ENCODE measurements around the gene ATP5F1D. TPM values are rescaled to one million over a fixed set of nuclear protein-coding genes. Genes with fewer than 3 reads are reported as not detected.

Gene ATP5F1D
- total RNA-seq, 2 experiments from 2014 or later: 175 to 177 TPM

GRCh38 chr19:1235625-1236538 lies 5.7 kb upstream of the ATP5F1D start:
- no peak for DNase-seq
- Mint-ChIP-seq H3K9me3 (no peaks in the 10 kb centered on the region), H3K4me3 (peak overlapping the region; percentile 25), H3K36me3 (no peaks in the 10 kb centered on the region), H3K27me3 (peaks cover 6% of the 10 kb centered on the region), H3K27ac (no peak overlapping the region), H3K4me1 (peaks cover 13% of the 10 kb centered on the region)

GRCh38 chr19:1236576-1236975 lies 5.0 kb upstream of the ATP5F1D start:
- no peak overlapping the region for H3K27ac Mint-ChIP-seq
- H3K9me3 Mint-ChIP-seq: no peaks in the 10 kb centered on the region
- peaks cover 19% of the 10 kb centered on the region for H3K4me1 Mint-ChIP-seq
- peaks cover 6% of the 10 kb centered on the region for H3K27me3 Mint-ChIP-seq
- no peaks in the 10 kb centered on the region for H3K36me3 Mint-ChIP-seq
- H3K4me3 Mint-ChIP-seq: peak overlapping the region; percentile 25
- DNase-seq: no peak

- H3K4me3 Mint-ChIP-seq: peak overlapping the region; percentile 37
- peaks cover 6% of the 10 kb centered on the region for H3K27me3 Mint-ChIP-seq
- no peak overlapping the region for H3K27ac Mint-ChIP-seq
- no peak for DNase-seq
- H3K4me1 Mint-ChIP-seq: peaks cover 19% of the 10 kb centered on the region
- no peaks in the 10 kb centered on the region for H3K9me3 Mint-ChIP-seq
- H3K36me3 Mint-ChIP-seq: no peaks in the 10 kb centered on the region
These were observed 4.4 kb upstream of the ATP5F1D start for GRCh38 chr19:1237027-1237659.

DNA sequence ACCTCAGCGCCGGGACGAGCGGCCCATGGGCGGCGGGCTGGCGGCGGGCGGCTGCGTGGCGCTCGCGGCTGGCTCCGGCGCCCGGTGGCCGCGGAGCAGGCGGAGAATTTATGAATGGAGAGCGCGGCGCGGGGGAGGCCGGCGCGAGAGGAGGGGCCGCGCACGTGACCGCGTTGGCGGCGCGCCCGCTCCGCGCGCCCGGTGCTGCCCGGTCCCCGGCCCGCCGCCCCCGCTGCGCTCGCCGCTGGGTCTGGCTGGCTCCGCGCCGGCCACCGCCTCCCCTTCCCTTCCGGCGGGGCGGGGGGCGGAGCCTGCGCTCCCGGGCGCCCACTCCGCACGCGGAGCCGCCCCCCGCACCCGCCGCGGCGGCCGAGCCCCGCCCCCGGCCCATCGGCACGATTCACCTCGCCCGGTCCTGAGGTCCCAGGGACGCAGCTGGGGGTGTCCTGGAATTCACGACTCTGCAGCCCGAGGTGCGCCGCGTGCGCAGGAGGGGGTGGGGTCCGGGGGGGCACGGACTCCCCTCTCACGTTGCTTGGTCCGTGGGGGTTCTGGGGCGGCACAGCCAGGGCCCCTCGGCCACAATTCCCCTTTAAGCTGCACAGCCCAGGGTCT lies 3.7 kb upstream of the ATP5F1D start, which contains the start of gene CBARP:
Gene CBARP, minus strand, starts transcription at position 252 of the 615 bp plus-strand sequence. CDS start 1,905 bp downstream, outside the sequence.
- no peak within 1 kb of the TSS for H3K27ac Mint-ChIP-seq

DNA sequence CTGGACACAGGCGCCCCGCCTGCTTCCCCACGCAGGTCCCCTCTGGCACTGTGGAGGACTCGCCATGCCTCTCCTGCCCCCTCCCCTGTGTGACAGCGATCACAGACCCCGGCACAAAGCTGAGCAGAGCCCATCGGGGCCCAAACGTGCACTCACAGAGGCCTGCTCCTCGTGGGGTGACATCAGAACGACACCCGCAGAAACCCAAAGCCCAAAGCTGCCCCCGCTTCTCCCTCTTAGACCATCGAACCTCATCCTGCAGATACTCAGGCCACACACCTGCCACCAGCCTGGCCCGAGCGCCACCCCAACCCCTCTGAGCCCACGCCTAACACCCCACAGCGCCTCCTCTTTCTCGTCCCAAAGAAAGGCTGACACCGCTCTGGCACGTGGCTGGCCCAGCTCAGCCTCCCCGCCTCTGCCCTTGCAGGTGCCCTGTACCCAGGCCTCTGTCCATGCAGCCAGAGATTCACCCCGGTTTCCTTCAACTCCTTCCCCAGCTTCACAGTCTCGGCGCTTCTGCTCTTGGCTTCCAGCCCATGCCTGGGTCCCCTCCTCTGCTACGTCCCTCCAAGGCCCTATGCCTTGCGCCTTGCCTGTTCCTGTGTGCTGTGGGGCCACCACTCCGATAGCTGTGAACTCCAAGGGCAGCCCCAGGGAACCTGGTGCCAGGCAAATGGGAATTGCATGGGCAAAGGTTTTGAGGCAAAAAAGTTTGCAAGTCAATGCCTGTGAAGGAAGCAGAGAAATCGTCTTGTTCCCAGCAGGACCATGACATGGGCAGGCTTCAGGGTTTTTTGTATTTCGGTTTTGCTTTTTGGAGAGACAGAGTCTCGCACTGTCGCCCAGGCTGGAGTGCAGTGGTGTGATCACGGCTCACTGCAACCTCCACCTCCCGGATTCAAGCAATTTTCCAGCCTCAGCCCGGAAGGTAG lies 2.9 kb upstream of the ATP5F1D start:
- H3K4me1 Mint-ChIP-seq: peaks cover 26% of the 10 kb centered on the region
- no peaks in the 10 kb centered on the region for H3K9me3 Mint-ChIP-seq
- H3K27ac Mint-ChIP-seq: no peak overlapping the region
- no peak for DNase-seq
- H3K4me3 Mint-ChIP-seq: peak overlapping the region; percentile 75
- H3K27me3 Mint-ChIP-seq: peaks cover 6% of the 10 kb centered on the region
- no peaks in the 10 kb centered on the region for H3K36me3 Mint-ChIP-seq

More for the DNA sequence above, 3.7 kb upstream of the ATP5F1D start, which contains the start of gene CBARP:
- Mint-ChIP-seq H3K36me3 (no peaks in the 10 kb centered on the region), H3K27me3 (peaks cover 6% of the 10 kb centered on the region), H3K9me3 (no peaks in the 10 kb centered on the region), H3K4me3 (peak within 1 kb of the TSS; percentile 75), H3K4me1 (peaks cover 20% of the 10 kb centered on the region)
- DNase-seq: peak; percentile 47

- Mint-ChIP-seq H3K36me3 (no peaks in the 10 kb centered on the region), H3K27me3 (peaks cover 6% of the 10 kb centered on the region), H3K4me1 (peaks cover 26% of the 10 kb centered on the region), H3K9me3 (no peaks in the 10 kb centered on the region), H3K4me3 (peak overlapping the region; percentile 25), H3K27ac (peak overlapping the region; percentile 51)
- DNase-seq: no peak
These were observed 2.1 kb upstream of the ATP5F1D start for GRCh38 chr19:1239420-1239795.

DNA sequence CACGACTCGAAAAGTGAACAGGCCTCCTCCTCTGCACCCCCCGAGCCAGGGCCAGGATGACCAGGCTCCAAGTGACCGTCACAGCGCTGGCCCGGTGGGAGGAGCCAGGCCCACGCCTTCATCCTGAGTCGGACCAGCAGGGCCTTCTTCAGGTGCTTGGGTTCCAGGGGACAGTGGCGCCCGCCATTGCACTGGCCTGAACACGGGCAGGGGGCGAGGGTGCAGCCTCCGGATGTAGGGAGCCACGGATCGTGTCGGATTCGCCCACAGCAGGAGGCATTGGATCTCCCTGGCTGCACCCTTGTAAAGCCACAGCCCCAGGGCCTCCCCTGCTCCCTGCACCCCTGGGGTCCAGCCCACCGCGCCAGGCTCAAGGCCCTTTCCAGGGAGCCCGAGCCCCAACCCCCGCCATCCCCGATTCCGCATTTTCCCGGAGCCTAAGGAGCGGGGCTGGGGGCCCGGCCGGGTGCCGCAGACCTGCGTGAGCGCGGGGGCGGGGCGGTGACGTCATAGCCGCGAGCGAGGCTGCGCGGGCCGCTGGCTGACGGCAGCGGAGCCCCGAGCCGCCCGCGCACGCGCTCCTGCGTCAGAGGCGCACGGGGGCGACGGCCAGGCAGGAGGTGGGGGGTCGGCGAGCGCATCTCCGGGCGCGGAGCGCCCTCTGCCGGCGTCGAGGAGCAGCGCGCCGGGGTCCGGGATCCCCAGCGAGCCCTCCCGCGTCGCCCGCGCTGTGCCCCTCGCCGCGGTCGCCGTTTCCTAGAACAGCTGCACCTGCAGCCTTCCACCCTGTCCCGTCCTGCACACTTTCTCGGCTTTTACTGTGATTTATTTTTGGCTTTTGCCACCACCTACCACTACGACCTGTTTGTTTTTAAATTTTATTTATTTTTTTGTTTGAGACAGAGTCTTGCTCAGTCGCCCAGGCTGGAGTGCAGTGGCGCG lies 1.5 kb upstream of the ATP5F1D start:
- H3K36me3 Mint-ChIP-seq: peaks cover 2% of the 10 kb centered on the region
- no peak overlapping the region for H3K27ac Mint-ChIP-seq
- peaks cover 6% of the 10 kb centered on the region for H3K27me3 Mint-ChIP-seq
- peaks cover 28% of the 10 kb centered on the region for H3K4me1 Mint-ChIP-seq
- no peak overlapping the region for H3K4me3 Mint-ChIP-seq
- peak; percentile 98 for DNase-seq
- no peaks in the 10 kb centered on the region for H3K9me3 Mint-ChIP-seq

GRCh38 chr19:1240925-1241324 lies 626 bp upstream of the ATP5F1D start:
- H3K4me1 Mint-ChIP-seq: peaks cover 28% of the 10 kb centered on the region
- H3K9me3 Mint-ChIP-seq: no peaks in the 10 kb centered on the region
- no peak for DNase-seq
- peaks cover 2% of the 10 kb centered on the region for H3K36me3 Mint-ChIP-seq
- H3K4me3 Mint-ChIP-seq: peak overlapping the region; percentile 81
- peak overlapping the region; percentile 84 for H3K27ac Mint-ChIP-seq
- peaks cover 6% of the 10 kb centered on the region for H3K27me3 Mint-ChIP-seq

DNA sequence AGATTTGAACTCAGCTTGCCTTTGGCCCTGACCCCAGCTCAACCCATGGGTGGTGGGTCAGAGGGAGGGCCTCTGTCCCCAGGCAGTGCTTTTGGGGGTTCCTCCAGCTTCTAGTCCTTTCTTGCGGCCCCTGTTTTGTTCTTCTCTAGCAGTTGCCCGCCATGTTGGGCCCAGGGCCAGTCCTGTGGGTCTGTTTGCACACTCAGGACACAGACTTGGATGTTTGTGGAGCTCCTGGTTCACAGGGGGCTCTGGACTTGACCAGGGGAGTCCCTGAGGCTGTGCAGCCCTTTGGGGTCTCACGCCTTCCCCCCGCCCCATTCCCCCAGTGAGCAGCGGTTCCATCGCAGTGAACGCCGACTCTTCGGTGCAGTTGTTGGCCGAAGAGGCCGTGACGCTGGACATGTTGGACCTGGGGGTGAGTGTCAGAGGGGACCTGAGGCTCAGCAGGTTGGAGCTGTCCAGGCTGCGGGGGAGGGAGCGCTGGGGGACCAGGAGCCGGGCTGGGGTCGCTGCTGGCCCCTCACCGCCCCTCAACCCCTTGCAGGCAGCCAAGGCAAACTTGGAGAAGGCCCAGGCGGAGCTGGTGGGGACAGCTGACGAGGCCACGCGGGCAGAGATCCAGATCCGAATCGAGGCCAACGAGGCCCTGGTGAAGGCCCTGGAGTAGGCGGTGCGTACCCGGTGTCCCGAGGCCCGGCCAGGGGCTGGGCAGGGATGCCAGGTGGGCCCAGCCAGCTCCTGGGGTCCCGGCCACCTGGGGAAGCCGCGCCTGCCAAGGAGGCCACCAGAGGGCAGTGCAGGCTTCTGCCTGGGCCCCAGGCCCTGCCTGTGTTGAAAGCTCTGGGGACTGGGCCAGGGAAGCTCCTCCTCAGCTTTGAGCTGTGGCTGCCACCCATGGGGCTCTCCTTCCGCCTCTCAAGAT lies 2.5 kb downstream of the ATP5F1D start:
- peak; percentile 89 for DNase-seq
- no peaks in the 10 kb centered on the region for H3K27me3 Mint-ChIP-seq
- peaks cover 20% of the 10 kb centered on the region for H3K4me1 Mint-ChIP-seq
- H3K27ac Mint-ChIP-seq: peak overlapping the region; percentile 78
- H3K9me3 Mint-ChIP-seq: no peaks in the 10 kb centered on the region
- peak overlapping the region; percentile 75 for H3K4me3 Mint-ChIP-seq
- H3K36me3 Mint-ChIP-seq: peaks cover 2% of the 10 kb centered on the region

DNA sequence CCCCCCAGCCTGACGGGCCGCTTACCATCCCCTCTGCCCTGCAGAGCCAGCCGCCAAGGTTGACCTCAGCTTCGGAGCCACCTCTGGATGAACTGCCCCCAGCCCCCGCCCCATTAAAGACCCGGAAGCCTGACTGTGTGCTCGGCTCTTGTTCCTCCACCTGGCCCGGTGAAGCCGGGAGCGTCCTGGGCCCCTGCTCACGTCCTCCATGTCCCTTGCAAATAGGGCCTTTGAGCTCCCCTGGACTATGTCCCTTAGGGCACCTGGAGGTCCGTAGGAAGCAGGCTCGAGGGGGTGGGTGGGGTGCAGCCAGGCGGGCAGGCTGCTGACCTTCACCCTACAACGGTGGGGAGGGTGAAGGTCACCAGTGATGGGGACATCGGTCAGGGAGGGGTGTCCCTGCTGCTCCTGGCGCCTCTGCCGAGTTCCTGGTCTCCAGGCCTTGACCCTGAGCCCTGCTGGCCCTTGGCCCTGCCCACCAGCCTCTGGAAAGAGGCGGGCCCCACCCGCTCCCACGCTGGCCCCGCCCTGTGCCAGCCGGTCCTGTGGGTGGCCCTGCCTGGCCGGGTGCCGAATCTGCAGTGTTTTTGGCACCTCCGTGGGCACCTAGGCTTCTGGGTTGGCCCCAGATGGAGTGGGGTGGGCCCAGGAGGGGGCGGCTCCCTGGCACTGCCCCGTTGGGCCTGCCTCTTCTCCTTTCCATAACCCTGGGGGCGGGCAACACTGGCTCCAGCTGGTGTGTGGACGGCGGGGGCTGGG lies 3.3 kb downstream of the ATP5F1D start:
- Mint-ChIP-seq H3K27me3 (no peaks in the 10 kb centered on the region), H3K4me1 (peaks cover 16% of the 10 kb centered on the region), H3K27ac (peak overlapping the region; percentile 78), H3K9me3 (no peaks in the 10 kb centered on the region), H3K4me3 (peak overlapping the region; percentile 75), H3K36me3 (peaks cover 2% of the 10 kb centered on the region)
- DNase-seq: no peak

DNA sequence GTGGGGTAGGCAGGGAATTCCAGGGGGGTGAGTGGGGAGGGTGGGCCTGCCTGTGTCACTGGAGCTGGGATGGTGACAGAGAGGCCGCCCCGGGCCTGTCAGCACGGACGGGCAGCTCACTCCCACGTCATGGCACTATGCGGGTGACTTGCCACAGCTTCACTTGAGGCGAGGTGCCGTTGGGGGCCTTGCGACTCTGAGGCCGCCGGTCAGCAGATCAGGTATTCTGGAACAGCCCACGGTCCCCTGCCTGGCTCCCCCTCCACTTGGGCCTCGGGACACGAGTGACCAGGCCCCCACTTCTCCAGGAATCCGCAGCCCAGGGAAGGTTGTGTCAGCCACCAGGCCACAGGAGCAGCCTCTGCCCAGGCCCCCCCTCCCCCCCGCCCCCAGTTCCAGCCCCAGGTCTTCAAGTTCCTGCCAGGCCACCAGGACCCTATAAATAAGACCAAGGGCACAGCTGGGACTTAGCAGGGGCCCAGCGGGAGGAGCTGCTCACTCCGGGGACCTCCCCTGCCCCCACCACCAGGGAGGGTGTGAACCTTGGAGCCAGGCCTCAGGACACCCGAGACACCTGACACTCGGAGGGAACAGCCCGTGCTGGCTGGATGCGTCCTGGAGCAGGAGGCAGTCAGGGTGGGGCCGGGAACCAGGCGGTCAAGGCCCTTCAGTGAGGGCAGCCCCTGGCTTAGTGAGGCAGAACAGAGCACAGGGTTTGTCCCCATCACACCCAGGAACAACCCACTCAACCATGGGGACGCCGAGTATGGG lies 4.1 kb downstream of the ATP5F1D start:
- Mint-ChIP-seq H3K9me3 (no peaks in the 10 kb centered on the region), H3K27me3 (no peaks in the 10 kb centered on the region), H3K4me1 (peaks cover 16% of the 10 kb centered on the region), H3K4me3 (no peak overlapping the region), H3K36me3 (peaks cover 2% of the 10 kb centered on the region), H3K27ac (no peak overlapping the region)
- no peak for DNase-seq

All from activated naive CD8-positive, alpha-beta T cell treated with anti-CD3 and anti-CD28 coated beads for 36 hours (primary cell).